Left cardiac atrium (tissue), 4 donors: Measurements from ENCODE around the gene TC2N. TPM values are rescaled to one million over a fixed set of nuclear protein-coding genes. Genes with fewer than 3 reads are reported as not detected.
"Not testable (repeated sequence)": the region's sequence is repeated elsewhere in the genome, so short reads cannot be mapped to it uniquely, and the experiment has no call there.

Source experiments
- ATAC-seq, 2 donors: fragments of 200-7000 bp; cut with Tn5 transposase; one replicate each; pipeline ENCODE4 v1.9.1; 2020; ENCODE audit warnings: mild to moderate bottlenecking in 2 of 2, moderate library complexity in 2 of 2
- DNase-seq: peaks from one replicate; pipeline ENCODE4 v3.0.0-alpha.2; 2020
- intact Hi-C, 2 donors: fragments of 100-400 bp; cut with DNase I; formaldehyde crosslinking; loops; one replicate each; pipeline versions ENCODE4 v1.14.1 to v1.15.1; 2022 to 2023
- long read RNA-seq: library from polyadenylated mRNA; unstranded; transcript quantifications from one replicate; pipeline ENCODE4 v2.0.0, GENCODE V29; 2021
- total RNA-seq, 2 donors: library from RNA; stranded (reverse); fragmentation: NEBNext Ultra II Directional; extraction: Animal tissue kit (Norgen Biotek cat#: 25700); gene quantifications; one replicate each; pipeline ENCODE4 v1.2.1, GENCODE V29; 2021
- donor health status: DM: no; HTN: yes; CAD: no.
- donor health status: DM: no; HTN: yes; CAD: no; lungs with severe emphysema.
- donor health status: DM: yes; HTN: yes; CAD: no.
- donor health status: Dilated cardiomyopathy.

TC2N gene
- total RNA-seq: 10 to 100 TPM in 1 of 2 donors, 1 to 10 TPM in 1; 9.8 to 20.8 TPM
- long read RNA-seq, partial matches to known transcripts: 1 of 1 reads
- long read RNA-seq, other reads (novel, unspliced or antisense): 0 of 1 reads

DNA sequence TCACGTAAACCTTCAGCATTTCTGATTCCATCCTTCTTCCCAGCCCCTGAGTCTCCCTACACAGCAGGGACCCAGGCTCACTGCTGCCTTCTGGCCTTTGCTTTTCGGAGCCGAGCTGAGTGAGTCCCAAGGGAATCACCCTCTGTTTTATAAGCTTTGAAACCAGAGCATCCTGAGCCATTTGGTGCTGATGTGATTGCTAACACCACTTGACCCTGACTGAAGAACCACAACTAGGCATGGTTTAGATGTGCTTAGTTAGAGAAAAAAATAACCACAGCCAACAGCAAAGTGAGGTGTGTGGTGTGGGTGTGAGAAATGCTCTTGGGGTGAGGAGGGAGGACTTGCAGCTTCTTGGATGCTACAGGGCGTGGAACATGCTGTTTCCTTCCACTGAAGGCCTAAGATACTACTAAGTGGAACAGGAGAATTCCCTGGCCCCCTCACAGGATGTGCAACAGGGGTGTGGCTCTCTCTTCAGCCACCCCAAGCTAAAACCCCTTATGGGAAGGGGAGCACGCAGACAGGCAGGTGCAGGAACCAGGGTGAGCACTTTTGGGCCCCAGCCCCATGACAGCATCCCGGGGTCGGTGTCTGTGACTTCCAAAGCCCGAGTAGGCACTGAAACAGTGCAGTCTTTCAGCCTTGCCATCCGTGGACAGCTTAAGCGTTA is at the start of gene TC2N:
Gene TC2N, minus strand, starts transcription at position 221 of the 673 bp plus-strand sequence. CDS start 53,767 bp downstream, outside the sequence.
- intact Hi-C loops: no loop called here
- peak in 1 of 2 donors; percentile 53 for ATAC-seq
- DNase-seq: no peak

DNA sequence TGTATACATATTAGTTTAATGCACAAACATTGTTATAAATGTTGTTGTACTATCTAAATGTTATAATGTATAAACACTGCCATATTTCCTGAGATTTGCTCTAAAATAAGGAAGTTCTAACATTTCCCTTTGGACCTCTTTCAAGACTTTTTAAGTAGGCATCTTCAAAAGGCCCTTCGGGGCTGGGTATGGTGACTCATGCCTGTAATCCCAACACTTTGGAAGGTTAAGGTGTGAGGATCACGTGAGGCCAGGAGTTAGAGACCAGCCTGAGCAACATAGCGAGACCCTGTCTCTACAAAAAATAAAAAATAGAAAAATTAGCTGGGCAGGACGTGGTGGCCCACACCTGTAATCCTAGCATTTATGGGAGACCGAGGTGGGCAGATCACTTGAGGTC is 44.7 kb upstream of the TC2N start:
- ATAC-seq: no peak
- DNase-seq: no peak
- intact Hi-C loops: loop anchor here (5.0 kb wide), 1 partner anchor 260 kb away; no protein-coding TSS in a partner anchor

DNA sequence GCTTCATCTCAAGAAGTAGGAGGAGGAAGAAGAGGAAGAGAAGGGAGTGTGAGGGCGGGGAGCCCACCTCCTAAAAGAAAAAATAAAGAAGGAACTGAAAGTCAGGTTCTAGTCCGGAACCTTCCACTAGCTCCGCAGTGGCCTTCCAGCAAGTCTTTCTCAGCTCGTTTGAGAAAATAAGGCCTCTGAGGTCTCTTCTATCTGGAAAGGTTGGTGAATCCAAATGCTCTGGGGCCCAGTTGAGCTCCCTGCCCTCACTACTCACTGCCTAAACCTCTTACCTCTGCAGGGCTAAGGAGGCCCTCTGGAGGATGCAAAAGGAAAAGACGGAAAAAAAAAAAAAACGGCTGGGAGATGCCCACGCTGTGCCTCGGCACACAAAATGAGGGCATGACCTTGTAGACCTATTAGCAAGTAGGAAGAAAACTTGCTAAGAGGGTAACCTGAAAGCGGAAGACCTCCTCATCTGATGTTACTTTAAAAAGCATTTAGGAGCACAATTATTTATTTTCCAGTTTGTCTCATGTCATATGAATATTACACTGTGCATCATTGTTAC is 44.2 kb upstream of the TC2N start:
- DNase-seq: no peak
- intact Hi-C loops: loop anchor here (5.0 kb wide), 1 partner anchor 259 kb away; no protein-coding TSS in a partner anchor
- peak; percentile 83 to 85 for ATAC-seq

DNA sequence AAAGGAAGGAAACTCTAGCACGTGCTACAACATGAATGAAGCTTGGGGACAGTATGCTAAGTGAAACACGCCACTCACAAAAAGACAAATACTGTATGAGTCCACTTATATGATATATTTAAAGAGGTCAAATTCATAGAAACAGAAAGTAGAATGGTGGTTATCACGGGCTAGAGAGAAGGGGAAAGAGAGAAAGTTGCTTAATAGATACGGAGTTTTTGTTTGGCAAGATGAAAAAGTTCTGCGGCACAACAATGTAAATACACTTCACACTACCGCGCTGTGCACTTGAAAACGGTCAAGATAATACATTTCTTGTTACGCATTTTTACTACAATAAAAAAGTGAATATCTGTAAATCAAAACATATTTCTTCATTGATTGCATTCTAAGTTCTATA is 42.9 kb upstream of the TC2N start:
- intact Hi-C loops: loop anchor here (5.0 kb wide), 1 partner anchor 258 kb away; no protein-coding TSS in a partner anchor
- no peak for DNase-seq
- ATAC-seq: no peak

DNA sequence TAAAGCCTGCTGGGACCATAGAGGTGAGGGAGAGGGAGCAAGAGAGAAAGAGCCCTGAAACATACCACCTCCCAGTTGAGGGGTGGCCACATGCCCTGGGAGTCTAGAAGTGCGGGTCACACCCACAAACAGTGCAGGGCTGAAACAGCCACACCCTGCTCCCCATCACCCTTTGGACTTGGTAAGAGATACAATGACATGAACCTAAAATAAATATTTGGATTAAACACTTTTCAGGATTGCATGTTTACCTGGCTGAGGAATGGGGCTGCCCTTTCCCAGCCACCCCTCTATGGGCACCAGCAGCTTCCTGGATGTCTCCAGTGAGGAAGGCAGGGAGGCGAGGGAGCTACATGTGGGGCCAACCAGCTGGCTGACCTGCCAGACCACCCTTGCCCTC is 39.0 kb upstream of the TC2N start:
- intact Hi-C loops: no loop called here
- ATAC-seq (no peak), DNase-seq (no peak)

DNA sequence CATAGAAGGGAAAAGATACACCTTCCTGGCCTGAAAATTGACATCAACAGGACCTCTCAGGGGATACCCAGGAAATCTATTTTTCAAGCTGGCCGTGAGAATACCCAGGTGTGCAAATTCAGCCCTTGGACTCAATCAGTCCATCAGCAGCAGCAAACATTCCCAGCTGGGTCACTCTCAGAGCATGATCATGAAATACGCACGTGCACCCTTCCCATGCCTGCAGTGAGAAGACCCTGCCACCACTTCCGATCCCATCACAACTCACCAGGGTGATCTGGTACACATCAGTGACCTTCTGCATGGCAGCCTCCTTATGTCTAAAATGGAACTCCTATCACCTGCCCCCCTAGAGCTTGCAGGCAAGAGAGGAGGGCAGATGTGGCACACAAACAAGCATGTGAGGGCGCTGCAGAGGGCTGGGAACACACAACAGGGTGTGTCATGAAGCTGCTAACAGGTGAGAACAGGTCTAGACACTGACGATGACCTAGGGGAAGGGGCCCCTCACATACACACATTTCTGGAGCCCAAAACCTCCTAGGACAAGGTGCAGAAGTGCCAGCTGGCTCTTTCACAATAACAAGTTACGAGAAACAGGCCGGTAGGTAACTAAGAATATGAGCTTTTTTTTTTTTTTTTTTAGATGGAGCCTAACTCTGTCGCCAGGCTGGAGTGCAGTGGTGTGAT is 37.8 kb upstream of the TC2N start:
- intact Hi-C loops: no loop called here
- DNase-seq (no peak), ATAC-seq (no peak)

DNA sequence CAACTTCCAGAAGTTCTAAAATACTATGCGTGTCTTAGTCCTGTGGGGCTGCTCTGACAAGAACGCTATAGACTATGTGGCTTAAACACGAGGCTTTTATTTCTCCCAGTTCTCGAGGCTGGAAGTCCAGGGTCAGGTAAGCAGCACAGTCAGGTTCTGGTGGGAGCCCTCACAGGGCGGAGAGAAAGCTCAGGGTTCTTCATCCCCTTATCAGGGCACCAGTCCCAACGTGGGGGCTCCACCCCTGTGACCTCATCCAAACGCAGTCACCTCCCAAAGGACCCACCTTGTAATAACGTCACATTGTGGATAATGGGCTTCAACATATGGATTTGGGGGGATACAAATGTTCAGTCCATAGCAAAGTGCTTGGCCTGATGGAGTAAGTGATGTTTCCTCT is 37.1 kb upstream of the TC2N start:
- DNase-seq (no peak), ATAC-seq (no peak)
- intact Hi-C loops: no loop called here

DNA sequence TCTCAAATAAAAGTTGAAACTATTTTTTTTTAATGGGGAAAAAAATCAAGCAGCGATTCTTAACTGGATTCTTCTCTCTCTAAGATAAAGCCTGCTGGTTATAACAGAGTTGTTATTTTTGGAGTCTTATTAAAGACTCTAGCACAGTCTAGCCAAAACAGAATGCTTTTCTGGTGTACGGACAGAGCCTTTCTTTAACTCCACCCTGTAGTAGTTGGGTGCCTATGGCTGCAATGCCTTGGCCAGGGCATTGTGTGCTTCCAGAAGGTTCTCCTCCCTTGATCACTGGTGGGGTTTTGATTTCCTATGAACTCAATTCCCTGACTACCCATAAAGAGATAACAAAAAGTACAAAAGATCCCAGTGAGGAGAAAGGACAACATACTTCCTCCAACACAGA is 35.7 kb upstream of the TC2N start:
- DNase-seq (no peak), ATAC-seq (peak in 1 of 2 donors; percentile 44)
- intact Hi-C loops: no loop called here

DNA sequence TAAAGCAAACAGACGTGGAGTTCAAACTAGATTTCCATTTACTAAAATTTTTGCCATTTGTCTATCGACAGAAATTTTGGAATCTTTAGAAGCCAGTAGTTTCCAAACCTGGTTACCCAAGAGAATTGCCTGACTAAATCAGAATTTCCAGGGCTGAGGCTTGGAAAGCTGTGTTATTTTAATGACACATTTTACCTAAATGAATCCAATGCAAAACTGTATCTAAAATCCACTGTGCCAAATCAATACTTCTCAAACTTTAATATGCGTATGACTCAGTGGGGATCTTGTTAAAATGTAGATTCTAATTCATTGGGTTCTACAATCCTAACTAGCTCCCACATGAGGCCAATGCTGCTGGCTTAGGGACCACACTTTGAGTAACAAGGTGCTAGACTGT is 35.0 kb upstream of the TC2N start:
- no peak for DNase-seq
- peak in 1 of 2 donors; percentile 20 for ATAC-seq
- intact Hi-C loops: no loop called here

DNA sequence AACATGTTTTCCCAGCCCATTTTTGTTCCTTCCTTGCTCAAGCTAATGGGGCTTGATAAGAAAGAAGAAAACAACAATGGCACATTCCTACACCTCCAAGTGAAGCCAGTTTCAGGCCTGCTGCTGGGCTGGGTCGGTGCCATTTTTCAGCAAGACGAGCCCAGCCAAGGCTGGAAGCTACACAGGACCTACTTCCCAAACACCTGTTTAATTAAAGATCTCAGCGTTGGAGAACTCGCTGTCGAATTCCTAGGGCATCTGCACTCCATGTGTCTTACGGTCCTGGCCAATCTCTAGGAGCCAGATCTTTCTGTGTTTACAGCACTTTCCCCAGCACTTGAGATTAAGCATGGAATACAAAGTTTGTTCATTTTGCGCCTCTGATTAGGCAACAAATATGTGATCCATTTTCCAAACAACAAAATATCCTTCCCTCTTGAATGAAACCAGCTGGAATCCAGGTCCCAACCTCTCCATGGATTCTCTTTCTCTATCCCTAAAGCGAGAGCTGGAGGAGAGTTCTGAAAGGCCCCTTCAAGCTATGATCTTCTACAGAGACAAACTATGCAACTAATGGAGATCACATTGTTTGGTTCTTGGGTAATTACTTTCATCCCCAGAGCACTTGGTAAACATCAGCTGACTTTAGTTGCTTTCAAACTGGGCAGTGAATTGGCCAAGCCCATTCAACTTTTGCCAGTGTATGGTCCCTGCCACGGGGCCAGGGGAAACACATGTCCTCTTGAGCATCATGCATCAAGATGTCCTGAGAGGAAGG is 34.3 kb upstream of the TC2N start:
- ATAC-seq (peak; percentile 17 to 67), DNase-seq (peak; percentile 42)
- intact Hi-C loops: no loop called here

DNA sequence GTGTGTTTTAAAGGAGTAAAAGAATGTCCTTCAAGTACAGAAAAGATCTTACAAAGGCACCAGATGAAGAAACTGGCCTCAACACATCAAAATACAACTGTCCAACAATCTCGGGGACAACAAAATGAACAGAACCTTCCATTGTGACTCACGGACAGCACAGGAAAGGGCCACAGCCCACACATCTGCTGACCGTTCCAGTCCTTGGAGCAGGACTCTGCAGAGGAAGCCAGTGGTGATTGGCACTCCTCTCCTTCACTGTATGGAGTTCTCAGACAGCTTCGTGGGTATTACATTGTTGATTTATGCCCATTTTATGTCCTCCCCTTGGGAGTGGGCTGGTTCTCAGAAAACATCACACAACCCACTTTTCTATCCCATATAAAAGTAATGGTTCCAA is 32.5 kb upstream of the TC2N start:
- ATAC-seq: peak in 1 of 2 donors; percentile 42

DNA sequence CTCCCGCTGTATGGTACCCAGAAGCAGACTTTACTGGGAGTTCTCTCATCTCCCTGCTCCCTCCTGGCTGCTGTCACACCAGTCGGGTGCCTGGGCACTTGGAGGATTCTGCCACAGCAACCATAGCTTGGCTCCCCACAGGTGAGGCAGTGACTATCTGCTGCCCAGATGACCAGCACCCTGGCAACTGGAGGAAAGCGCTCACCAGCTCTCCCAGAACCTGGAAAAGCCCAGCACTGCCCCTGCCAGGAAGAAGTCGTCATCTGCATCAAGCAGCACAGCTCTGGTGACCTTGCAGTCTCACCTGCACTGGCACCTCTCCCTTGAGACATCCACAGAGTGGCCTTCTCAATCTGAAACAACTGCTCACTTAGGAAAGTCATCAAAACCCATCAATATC is 31.9 kb upstream of the TC2N start:
- intact Hi-C loops: no loop called here
- no peak for DNase-seq
- no peak for ATAC-seq

More for the DNA sequence above, 32.5 kb upstream of the TC2N start:
- intact Hi-C loops: no loop called here
- DNase-seq: no peak

DNA sequence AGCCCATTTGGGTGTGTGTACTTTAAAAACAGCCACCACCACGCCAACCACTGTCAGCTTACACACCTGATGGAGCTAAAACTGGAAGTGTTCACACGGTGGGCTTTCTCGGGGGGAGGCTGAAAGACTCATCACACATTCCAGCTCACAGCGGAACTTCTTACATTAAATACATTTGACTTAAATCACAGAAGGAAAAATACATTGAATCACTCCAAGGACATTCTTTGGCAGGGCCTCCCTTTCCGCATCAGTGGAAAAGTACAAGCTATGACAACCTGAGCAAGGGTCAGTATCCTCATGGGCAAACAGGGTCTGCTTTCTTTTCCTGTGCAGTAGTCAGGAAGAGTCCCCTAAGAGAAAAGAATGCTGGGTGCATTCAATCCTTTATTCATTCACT is 31.0 kb upstream of the TC2N start:
- intact Hi-C loops: no loop called here
- DNase-seq: no peak
- ATAC-seq: no peak

DNA sequence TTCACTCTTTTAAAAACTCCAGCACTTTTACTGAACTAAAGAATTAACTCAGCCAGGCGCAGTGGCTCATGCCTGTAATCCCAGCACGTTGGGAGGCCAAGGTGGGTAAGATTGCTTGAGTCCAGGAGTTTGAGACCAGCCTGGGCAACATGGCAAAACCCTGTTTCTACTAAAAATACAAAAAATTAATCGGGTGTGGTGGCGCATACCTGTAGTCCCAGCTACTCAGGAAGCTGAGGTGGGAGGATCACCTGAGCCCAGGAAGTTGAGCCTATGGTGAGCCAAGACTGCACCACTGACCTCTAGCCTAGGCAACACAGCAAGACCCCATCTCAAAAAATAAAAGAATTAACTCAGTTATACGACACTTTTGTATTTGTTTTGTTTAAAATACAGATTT is 30.4 kb upstream of the TC2N start:
- ATAC-seq, DNase-seq, intact Hi-C loops: not testable (repeated sequence)

DNA sequence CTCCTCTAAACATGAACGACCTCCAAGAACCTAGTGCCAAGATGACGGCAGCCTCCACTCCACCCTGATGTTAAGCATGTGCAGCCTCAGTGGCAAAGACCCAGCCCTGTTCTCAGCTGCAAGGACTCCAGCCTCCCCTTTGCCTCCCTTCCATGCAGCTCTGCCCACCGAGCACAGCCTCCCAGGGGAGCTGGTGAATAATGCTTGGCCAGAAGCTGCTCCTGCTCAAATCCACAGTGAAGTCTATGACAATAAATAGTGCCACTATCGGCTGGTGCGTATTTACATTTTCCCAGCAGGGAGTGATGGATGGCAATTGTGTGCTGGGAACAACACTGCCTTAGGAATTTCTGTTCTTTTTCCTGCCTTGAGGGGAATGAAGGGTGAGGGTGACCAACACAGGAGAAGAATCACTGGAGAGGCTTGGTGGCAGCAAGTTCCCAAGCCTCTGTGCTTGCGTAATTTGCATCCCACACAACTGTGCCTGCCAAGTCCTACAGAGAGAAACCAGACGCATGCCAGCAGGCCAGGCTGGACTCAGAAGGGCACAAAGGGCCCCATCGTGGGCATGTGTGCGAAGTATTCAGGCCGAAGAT is 29.9 kb upstream of the TC2N start:
- peak; percentile 50 to 86 for ATAC-seq
- DNase-seq: peak; percentile 65

DNA sequence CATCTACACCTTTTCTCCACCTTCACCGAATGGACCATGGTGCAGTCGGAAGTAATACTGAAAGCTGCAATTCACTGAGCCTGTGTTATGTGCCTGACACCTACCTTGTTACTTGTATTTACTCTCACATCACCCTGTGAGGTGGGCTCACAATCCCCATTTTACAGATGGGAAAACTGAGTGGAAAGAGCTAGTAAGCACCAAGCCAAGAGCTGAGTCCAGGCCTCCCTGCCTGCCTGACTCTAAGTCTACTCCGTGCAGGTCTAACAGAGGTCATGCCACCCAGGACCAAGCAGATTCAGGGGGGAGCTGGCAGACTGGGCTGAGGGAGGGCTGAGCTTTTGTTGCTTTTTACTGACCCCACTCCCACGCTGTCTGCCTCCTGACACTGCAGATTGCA is 29.1 kb upstream of the TC2N start:
- no peak for ATAC-seq
- DNase-seq: no peak
- intact Hi-C loops: no loop called here

More for the DNA sequence above, 29.9 kb upstream of the TC2N start:
- intact Hi-C loops: no loop called here

DNA sequence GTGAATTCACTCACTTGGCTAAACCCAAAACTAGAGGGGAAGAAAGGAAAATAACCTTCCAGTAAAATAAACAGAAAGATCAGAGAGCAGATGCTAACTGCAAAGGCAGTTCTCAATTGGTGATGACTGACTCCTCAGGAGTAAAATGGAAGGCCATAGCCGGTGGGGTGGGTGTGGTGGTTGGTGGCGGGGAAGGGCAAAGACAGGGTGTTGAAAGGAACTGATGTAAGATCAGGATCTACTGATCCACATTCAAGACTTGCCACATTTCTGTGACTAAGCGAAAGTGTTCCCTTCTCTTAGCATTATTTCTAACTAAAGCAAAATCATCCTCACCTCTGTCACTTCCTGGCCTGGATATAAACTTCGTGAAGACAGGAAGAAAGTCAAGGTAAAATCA is 26.3 kb upstream of the TC2N start:
- intact Hi-C loops: no loop called here
- no peak for ATAC-seq
- DNase-seq: no peak

DNA sequence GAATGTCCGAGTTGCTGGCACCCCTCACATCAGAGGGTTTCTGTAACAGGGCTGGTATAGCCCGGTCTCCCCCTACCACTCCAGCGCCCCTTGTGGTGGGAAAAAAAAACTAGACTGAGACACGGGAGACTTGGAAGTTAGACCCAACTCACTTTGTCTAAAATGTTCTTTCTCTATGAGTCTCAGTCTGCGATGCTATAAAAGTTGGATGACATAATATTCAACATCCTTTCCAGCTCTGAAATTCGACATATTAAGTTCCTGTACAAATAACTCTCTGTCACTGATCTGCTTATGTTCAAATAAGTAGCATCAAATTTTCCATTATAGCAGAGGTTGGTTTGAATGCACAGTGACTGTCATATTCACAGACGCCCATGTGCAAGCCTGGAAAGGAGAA is 25.7 kb upstream of the TC2N start:
- ATAC-seq: no peak
- intact Hi-C loops: no loop called here
- DNase-seq: no peak

DNA sequence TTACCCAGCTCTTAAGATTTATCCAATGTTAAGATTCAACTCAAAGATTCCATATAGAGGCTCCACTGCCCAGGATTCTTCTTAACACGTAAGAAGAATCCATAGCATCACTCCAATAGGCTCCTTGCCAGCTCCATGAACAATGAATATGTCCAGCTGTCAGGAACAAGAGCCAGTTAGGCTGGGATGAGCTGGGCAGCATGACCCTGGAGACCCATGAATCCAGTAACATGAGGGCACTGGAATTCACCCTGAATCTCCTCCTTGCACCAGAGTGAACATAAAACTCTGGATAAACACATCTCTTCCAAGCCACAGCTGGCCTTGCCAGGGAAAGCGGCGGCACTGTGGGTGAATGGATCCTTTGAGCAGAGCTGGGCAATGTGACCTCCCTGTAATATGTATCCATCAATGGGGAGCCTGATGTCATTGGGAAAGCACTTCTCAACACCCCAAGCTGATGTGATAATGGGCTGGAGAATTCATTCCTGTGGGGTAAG is 24.4 kb upstream of the TC2N start:
- intact Hi-C loops: no loop called here
- DNase-seq (no peak), ATAC-seq (peak; percentile 27 to 29)
